Measurements from ENCODE around the gene FBXO30.

The FBXO30 gene

GRCh38 chr6:145745861-145746260 lies 68.7 kb downstream of the FBXO30 start:
- H3K9me3 Mint-ChIP-seq, result no peaks in the 10 kb centered on the region
- peak overlapping the region in 1 of 2 donors; percentile 55 for H3K27ac Mint-ChIP-seq
- ATAC-seq (no peak), DNase-seq (no peak)
- peaks cover 7% of the 10 kb centered on the region for H3K4me1 Mint-ChIP-seq
- no peaks in the 10 kb centered on the region for H3K27me3 Mint-ChIP-seq
- H3K4me3 Mint-ChIP-seq, result no peak overlapping the region

GRCh38 chr6:145744619-145745018 lies 70.0 kb downstream of the FBXO30 start:
- ATAC-seq (no peak), DNase-seq (no peak)
- H3K4me1 Mint-ChIP-seq, result peaks cover 3% of the 10 kb centered on the region
- H3K27ac Mint-ChIP-seq, result no peak overlapping the region
- no peaks in the 10 kb centered on the region for H3K27me3 Mint-ChIP-seq
- H3K4me3 Mint-ChIP-seq, result no peak overlapping the region
- H3K9me3 Mint-ChIP-seq, result peaks cover 2 to 8% of the 10 kb centered on the region in 2 donors

Measured in stimulated activated naive CD8-positive, alpha-beta T cell treated with anti-CD3 and anti-CD28 coated beads, Interleukin-15, amount 100 ng/mL, for 72 hours (primary cell).